Bronchial smooth muscle cell (primary cell): Measurements from ENCODE around the gene PYDC1. TPM values are rescaled to one million over a fixed set of nuclear protein-coding genes. Genes with fewer than 3 reads are reported as not detected.

Experiments used
- total RNA-seq: library from RNA; depleted of rRNA; stranded (reverse); fragments of >200 nt; gene quantifications from 2 replicates; pipeline ENCODE4 v1.2.1, GENCODE V29; 2014

The PYDC1 gene
- not detected in 2 replicates for total RNA-seq

DNA sequence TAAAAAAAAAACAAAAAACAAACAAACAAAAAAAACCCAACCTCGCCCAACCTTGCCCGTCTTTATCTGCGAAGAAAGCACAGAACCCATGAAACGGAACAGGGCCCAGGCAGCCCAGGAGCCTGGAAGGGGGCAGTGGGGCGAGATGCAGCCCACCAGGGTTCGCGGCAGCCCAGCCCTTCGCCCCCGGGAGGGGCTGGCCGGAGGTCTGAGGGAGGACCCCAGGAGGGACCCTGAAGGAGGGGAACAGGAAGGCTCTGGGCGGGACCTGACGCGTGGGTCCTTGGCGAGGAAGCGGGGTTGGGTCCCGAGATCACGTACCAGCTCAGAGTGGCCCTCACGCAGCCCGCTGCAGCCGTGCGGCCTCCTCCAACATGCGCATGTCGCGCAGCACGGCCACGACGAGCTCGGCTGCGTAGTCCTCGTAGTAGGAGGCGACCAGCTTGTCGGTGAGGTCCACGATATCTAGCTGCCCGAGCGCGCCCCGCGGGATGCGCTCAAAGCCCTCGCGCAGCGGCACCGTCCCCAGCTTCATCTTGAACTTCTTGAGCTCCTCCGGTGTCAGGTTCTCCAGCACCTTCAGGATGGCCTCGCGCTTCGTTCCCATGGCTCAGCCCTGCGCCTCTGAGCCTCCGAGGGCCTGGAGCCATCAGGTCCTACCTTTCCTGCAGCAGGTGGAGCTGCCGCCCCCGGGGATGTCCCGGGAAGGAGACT lies at the start of gene PYDC1:
PYDC1 (minus strand) TSS at position 714 of the 714 bp plus-strand sequence; CDS start at position 607, 107 bp downstream.

DNA sequence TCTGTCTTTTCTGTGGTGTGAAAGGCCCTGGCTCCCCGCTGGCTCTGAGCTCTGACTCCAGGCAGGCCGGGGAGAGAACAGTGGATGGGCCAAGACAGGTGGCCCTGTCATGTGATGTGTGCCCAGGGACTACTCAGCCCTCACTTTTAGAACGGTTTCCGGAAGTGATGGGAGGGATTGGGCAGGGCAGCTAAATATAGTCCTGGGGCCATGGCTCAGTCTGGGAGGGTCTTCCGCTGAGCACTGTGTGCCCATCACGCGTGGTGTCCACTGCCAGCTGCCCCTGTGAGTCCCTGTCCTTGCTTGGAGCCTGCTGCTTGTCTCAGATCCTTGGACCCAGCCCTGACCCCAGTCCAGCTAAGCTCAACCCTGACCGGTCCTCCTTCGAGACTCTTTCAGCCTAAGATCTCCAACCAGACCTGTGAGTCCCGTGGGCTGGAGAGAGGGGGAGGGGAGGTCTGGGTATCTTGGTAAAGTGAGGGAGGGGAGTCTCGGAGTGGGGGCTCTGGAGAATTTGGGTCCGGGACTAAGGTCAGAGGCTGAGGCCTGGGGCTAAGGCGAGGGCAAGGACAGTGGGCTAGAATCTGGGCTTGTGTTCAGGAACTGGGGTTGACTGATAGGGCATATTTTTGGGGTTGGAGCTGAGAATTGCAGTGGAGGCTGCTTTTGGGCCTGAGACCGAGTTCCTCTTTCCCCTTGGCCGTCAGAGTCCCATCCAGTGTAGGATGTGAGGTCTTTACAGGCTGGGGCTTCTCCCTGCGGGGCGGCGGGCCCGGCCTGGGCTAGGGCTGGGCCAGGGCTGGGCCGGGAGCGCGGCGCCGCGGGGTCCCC lies 2.8 kb downstream of the PYDC1 start, which contains the start of gene TRIM72:
TRIM72 (plus strand) TSS at position 243 of the 831 bp plus-strand sequence. CDS start 620 bp downstream, outside the sequence.

GRCh38 chr16:31202414-31203375 lies 14.2 kb downstream of the PYDC1 start, which contains the start of gene PYCARD:
Gene PYCARD (minus strand): TSS chr16:31202760. CDS start chr16:31202690, 70 bp downstream.

GRCh38 chr16:31179747-31180459 lies 37.0 kb downstream of the PYDC1 start, which contains the start of gene FUS:
Gene FUS (plus strand): TSS chr16:31180139. CDS start chr16:31180215, 76 bp downstream.

Other genes with a start within 250 kb of the PYDC1 start
- 14.3 and 20.8 TPM in 2 replicates for gene HSD3B7, start 231.9 kb downstream of the PYDC1 start, total RNA-seq
- gene STX1B, start 206.5 kb downstream of the PYDC1 start, total RNA-seq, result 1.0 and 3.5 TPM in 2 replicates
- gene STX4, start 183.6 kb downstream of the PYDC1 start, total RNA-seq, result 35.1 and 38.9 TPM in 2 replicates
- 5.2 and 6.5 TPM in 2 replicates for gene ZNF668, start 142.9 kb downstream of the PYDC1 start, total RNA-seq
- gene ZNF646, start 142.7 kb downstream of the PYDC1 start, total RNA-seq, result 9.3 and 12.0 TPM in 2 replicates
- gene PRSS53, start 128.2 kb downstream of the PYDC1 start, total RNA-seq, result 1.4 TPM in 2 replicates
- 91.7 and 95.6 TPM in 2 replicates for gene VKORC1, start 122.3 kb downstream of the PYDC1 start, total RNA-seq
- gene BCKDK, start 108.7 kb downstream of the PYDC1 start, total RNA-seq, result 10.4 TPM in 2 replicates
- 24.4 and 46.5 TPM in 2 replicates for gene KAT8, start 99.5 kb downstream of the PYDC1 start, total RNA-seq
- 0.09 TPM in 1 of 2 replicates, not detected in the other for gene PRSS8, start 81.4 kb downstream of the PYDC1 start, total RNA-seq
- gene PRSS36, start 67.1 kb downstream of the PYDC1 start, total RNA-seq, result 0.17 and 0.47 TPM in 2 replicates
- 32.5 and 32.7 TPM in 2 replicates for gene FUS, start 37.0 kb downstream of the PYDC1 start, total RNA-seq
- gene PYCARD, start 14.4 kb downstream of the PYDC1 start, total RNA-seq, result 105 and 171 TPM in 2 replicates
- under 0.01 TPM in 2 replicates for gene TRIM72, start 3.0 kb downstream of the PYDC1 start, total RNA-seq
- under 0.01 and 0.09 TPM in 2 replicates for gene ITGAM, start 42.8 kb upstream of the PYDC1 start, total RNA-seq
- under 0.01 TPM in 1 of 2 replicates, not detected in the other for gene ITGAX, start 138.0 kb upstream of the PYDC1 start, total RNA-seq
- not detected in 2 replicates for gene ITGAD, start 176.2 kb upstream of the PYDC1 start, total RNA-seq
- not detected in 2 replicates for gene COX6A2, start 211.2 kb upstream of the PYDC1 start, total RNA-seq
- 0.34 and 0.47 TPM in 2 replicates for gene ZNF843, start 225.7 kb upstream of the PYDC1 start, total RNA-seq
- 5.8 and 6.5 TPM in 2 replicates for gene ARMC5, start 242.4 kb upstream of the PYDC1 start, total RNA-seq